GM18519 (cell line): Measurements from ENCODE around the gene AP2A1.
"Not testable (repeated sequence)": the region's sequence is repeated elsewhere in the genome, so short reads cannot be mapped to it uniquely, and the experiment has no call there.

Experiments
- ATAC-seq: cut with Tn5 transposase; IDR thresholded peaks from one replicate; pipeline ENCODE4 v1.9.1; 2021; ENCODE audit warnings: mild to moderate bottlenecking, moderate library complexity; ENCODE audit not compliant: unreplicated experiment, low FRiP score

AP2A1 gene

GRCh38 chr19:49766930-49767299 lies at the start of gene AP2A1:
AP2A1 (plus strand) TSS chr19:49767001; CDS start chr19:49767134, 133 bp downstream.
- ATAC-seq, result no peak

- ATAC-seq, result no peak
Observed at GRCh38 chr19:49718511-49718910, 48.3 kb upstream of the AP2A1 start.

- ATAC-seq, result no peak
Observed at GRCh38 chr19:49718991-49719390, 47.8 kb upstream of the AP2A1 start.

GRCh38 chr19:49719420-49719819 lies 47.4 kb upstream of the AP2A1 start:
- not testable (repeated sequence) for ATAC-seq

GRCh38 chr19:49727217-49728030 lies 39.4 kb upstream of the AP2A1 start:
- no peak for ATAC-seq

- ATAC-seq, result no peak
Observed at GRCh38 chr19:49730166-49730565, 36.6 kb upstream of the AP2A1 start.

- ATAC-seq, result no peak
Observed at GRCh38 chr19:49738268-49738667, 28.5 kb upstream of the AP2A1 start.

GRCh38 chr19:49739098-49739497 lies 27.7 kb upstream of the AP2A1 start:
- ATAC-seq, result no peak

- ATAC-seq, result no peak
Observed at GRCh38 chr19:49739933-49740332, 26.9 kb upstream of the AP2A1 start.

GRCh38 chr19:49741210-49741844 lies 25.5 kb upstream of the AP2A1 start:
- no peak for ATAC-seq

GRCh38 chr19:49744946-49745381 lies 21.8 kb upstream of the AP2A1 start:
- no peak for ATAC-seq

- no peak for ATAC-seq
Observed at GRCh38 chr19:49746206-49746958, 20.4 kb upstream of the AP2A1 start.

GRCh38 chr19:49749055-49749716 lies 17.6 kb upstream of the AP2A1 start:
- ATAC-seq, result no peak

- no peak for ATAC-seq
Observed at GRCh38 chr19:49749771-49750170, 17.0 kb upstream of the AP2A1 start.

- no peak for ATAC-seq
Observed at GRCh38 chr19:49752701-49753100, 14.1 kb upstream of the AP2A1 start.

- no peak for ATAC-seq
Observed at GRCh38 chr19:49755956-49756355, 10.8 kb upstream of the AP2A1 start.

- no peak for ATAC-seq
Observed at GRCh38 chr19:49758292-49758691, 8.5 kb upstream of the AP2A1 start.

- ATAC-seq, result no peak
Observed at GRCh38 chr19:49761249-49761624, 5.6 kb upstream of the AP2A1 start.

- ATAC-seq, result no peak
Observed at GRCh38 chr19:49761625-49762311, 5.0 kb upstream of the AP2A1 start.

- no peak for ATAC-seq
Observed at GRCh38 chr19:49763230-49763629, 3.6 kb upstream of the AP2A1 start, which contains the start of gene TSKS. TSKS (minus strand) TSS chr19:49763306; CDS start chr19:49763247, 59 bp downstream.
